Progenitor cell of endocrine pancreas (in vitro differentiated cells): ENCODE data around the gene SSR1. TPM values are rescaled to one million over a fixed set of nuclear protein-coding genes. Genes with fewer than 3 reads are reported as not detected.

Experiments used
- DNase-seq: peaks from one replicate; pipeline ENCODE4 v3.0.0; 2021; ENCODE audit warnings: low spot score; ENCODE audit not compliant: unreplicated experiment
- H3K27ac Mint-ChIP-seq: 2 replicates; pipeline ENCODE4 v1.8.0; 2021; ENCODE audit warnings: mild to moderate bottlenecking, moderate library complexity, mixed read lengths
- H3K27me3 Mint-ChIP-seq: 2 replicates; pipeline ENCODE4 v1.8.0; 2021; ENCODE audit warnings: mixed read lengths
- H3K36me3 Mint-ChIP-seq: 2 replicates; pipeline ENCODE4 v1.8.0; 2022; ENCODE audit warnings: mixed read lengths; ENCODE audit not compliant: insufficient read depth
- H3K4me1 Mint-ChIP-seq: 2 replicates; pipeline ENCODE4 v1.8.0; 2021; ENCODE audit warnings: low read depth, mixed read lengths
- H3K4me3 Mint-ChIP-seq: 2 replicates; pipeline ENCODE4 v1.8.0; 2021; ENCODE audit warnings: low read depth, mild to moderate bottlenecking, moderate library complexity, mixed read lengths
- H3K9me3 Mint-ChIP-seq: 2 replicates; pipeline ENCODE4 v1.8.0; 2021; ENCODE audit warnings: low read depth, mixed read lengths
- total RNA-seq: library from RNA; stranded (reverse); gene quantifications from 2 replicates; pipeline ENCODE4 v1.2.1, GENCODE V29; 2021
- TF ChIP-seq, protein P1 (sequence below): fragments of 200-600 bp; sonication (generic); IDR thresholded peaks from one replicate; pipeline ENCODE4 v1.5.0; 2021; ENCODE audit warnings: antibody characterized with exemption, mild to moderate bottlenecking; ENCODE audit not compliant: unreplicated experiment

Gene SSR1
- total RNA-seq, 1 donor from 2014 or later, result 113 TPM

DNA sequence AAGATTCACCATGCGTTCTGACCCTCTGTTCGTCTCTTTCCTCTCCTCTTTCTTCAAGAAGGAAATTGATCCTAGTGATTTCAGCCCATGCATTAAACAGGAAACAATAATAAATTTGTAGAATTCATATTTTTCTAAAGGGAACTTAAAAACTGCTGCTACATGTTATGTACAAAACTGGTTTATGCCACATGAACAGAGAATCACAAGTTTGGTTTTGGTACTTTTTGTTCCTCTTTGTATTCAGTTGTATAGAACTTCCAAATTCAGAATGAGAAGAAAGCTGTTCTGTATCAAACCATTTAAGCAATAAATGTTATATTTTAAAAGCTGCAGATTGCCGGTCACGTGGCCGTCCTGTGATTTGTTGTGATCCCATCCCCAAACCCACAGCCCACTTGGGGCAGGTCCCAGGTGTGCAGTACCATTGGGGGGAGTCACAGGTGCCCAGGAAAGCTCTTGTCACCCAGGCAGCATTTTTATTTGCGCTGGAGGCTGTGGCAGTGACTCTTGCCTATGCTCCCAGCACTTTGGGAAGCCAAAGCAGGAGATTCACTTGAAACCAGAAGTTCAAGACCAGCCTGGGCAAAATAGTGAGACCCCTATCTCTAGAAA is 61.2 kb downstream of the SSR1 start:
- H3K9me3 Mint-ChIP-seq, result peaks cover 2% of the 10 kb centered on the region
- H3K27ac Mint-ChIP-seq, result no peak overlapping the region
- H3K4me3 Mint-ChIP-seq, result no peak overlapping the region

DNA sequence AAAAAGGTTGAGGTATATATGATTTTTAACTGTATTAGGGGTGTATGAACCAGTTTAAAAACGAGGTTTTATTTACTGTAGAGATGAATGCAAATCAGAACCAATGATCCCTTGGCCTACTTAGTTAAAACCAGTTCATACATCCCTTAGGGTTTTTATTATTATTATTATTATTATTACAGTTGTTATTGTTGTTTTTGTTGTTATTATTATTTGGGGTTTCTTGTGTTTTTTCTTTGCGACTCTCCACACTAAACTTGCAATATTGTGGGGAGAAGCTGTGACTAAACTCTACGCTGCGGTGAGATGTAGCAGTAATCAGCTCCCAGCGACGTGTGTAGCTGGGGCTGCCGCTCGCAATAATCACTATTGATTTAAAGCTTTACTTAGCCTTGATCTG is 62.2 kb downstream of the SSR1 start:
- Mint-ChIP-seq H3K36me3 (peaks cover 6% of the 10 kb centered on the region), H3K4me1 (peaks cover 9% of the 10 kb centered on the region), H3K9me3 (no peaks in the 10 kb centered on the region), H3K4me3 (no peak overlapping the region), H3K27ac (no peak overlapping the region), H3K27me3 (no peaks in the 10 kb centered on the region)
- TF ChIP-seq, protein P1, sequence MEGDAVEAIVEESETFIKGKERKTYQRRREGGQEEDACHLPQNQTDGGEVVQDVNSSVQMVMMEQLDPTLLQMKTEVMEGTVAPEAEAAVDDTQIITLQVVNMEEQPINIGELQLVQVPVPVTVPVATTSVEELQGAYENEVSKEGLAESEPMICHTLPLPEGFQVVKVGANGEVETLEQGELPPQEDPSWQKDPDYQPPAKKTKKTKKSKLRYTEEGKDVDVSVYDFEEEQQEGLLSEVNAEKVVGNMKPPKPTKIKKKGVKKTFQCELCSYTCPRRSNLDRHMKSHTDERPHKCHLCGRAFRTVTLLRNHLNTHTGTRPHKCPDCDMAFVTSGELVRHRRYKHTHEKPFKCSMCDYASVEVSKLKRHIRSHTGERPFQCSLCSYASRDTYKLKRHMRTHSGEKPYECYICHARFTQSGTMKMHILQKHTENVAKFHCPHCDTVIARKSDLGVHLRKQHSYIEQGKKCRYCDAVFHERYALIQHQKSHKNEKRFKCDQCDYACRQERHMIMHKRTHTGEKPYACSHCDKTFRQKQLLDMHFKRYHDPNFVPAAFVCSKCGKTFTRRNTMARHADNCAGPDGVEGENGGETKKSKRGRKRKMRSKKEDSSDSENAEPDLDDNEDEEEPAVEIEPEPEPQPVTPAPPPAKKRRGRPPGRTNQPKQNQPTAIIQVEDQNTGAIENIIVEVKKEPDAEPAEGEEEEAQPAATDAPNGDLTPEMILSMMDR, result no peak
- DNase-seq, result no peak

More for the DNA sequence above, 61.2 kb downstream of the SSR1 start:
- H3K4me1 Mint-ChIP-seq, result peaks cover 9% of the 10 kb centered on the region
- DNase-seq, result no peak
- TF ChIP-seq, protein P1, result no peak
- peaks cover 6% of the 10 kb centered on the region for H3K36me3 Mint-ChIP-seq
- no peaks in the 10 kb centered on the region for H3K27me3 Mint-ChIP-seq

DNA sequence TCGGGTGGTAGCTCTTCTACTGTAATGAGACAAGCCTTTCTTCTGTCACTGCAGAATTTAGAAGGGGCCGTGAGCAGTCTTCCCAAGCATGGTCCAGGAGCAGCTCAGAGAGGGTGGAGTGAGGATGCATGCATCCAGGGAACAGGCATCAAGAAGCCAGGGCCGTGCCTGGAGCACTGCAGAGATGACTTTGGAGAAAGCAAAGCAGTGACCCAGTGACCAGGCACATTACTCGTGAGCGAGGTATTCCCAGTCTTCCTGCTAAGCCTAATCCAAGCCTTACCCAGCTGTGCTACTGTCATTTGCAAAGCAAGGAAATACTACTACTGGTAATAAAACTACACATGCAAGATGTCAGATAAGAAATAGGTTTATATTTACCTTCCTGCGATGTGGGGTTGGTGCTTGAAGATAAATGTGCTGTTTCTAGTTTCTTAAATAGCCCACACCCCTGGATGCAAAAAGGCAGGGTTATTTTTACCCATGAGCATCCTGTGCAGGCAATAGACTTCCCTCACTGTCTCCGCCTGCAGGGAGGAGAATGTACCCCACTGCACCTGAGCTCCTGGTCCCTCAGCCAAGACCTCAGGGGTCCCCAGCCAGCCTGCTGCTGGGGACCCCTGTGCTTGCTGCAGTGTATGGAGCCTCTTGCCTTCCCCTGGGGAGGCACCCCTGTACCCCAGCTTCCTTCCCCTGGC is 62.9 kb downstream of the SSR1 start:
- Mint-ChIP-seq H3K4me1 (peaks cover 9% of the 10 kb centered on the region), H3K27me3 (no peaks in the 10 kb centered on the region), H3K27ac (no peak overlapping the region), H3K4me3 (no peak overlapping the region), H3K9me3 (no peaks in the 10 kb centered on the region), H3K36me3 (peaks cover 6% of the 10 kb centered on the region)
- TF ChIP-seq, protein P1, result no peak
- no peak for DNase-seq

DNA sequence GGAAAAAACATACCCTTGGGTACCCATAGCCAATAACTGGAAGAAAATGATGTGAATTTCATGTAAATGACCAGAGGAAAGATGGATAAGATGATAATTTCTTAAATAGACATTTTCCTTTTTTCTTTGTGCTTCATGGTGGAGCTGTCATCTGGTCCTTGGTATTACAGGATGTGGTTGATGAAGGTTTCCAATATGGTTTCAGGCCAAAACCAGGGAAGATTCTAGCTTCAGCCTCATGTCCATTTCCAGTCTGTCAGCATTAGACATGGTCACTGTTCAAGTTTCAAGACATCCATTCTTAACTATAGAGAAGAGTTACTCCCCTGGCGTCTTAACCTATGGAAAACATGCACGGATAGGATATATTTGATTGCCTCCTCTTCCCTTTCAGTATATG is 63.6 kb downstream of the SSR1 start:
- Mint-ChIP-seq H3K27me3 (no peaks in the 10 kb centered on the region), H3K4me1 (peaks cover 9% of the 10 kb centered on the region), H3K4me3 (no peak overlapping the region), H3K36me3 (peaks cover 6% of the 10 kb centered on the region), H3K9me3 (no peaks in the 10 kb centered on the region), H3K27ac (no peak overlapping the region)
- no peak for DNase-seq
- TF ChIP-seq, protein P1, result no peak

DNA sequence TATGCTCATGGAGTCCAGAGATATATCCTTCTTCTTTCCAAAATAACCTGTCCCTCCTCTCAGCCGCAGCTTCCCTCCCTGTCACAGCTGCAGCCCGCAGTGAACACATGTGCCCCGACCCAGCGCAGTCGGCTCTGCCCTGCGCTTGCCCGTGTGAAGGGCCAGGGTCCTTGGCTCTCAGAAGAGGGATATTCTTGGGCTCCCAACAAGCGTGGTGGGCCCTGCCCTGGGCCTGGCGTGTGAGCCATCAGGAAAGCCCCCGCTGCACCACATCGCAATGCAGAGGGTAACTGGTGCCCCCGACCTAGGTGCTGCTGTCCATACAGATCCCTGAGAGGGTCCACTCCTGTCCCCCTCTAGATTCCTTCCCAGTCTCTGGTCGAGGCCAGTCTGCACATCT is 65.2 kb downstream of the SSR1 start:
- Mint-ChIP-seq H3K9me3 (no peaks in the 10 kb centered on the region), H3K4me3 (no peak overlapping the region), H3K4me1 (peaks cover 18% of the 10 kb centered on the region), H3K27me3 (no peaks in the 10 kb centered on the region), H3K36me3 (peaks cover 7% of the 10 kb centered on the region), H3K27ac (no peak overlapping the region)
- TF ChIP-seq, protein P1, result no peak
- no peak for DNase-seq
